Glomerular endothelial cell (primary cell): ENCODE results near the gene RAC2. TPM values are rescaled to one million over a fixed set of nuclear protein-coding genes. Genes with fewer than 3 reads are reported as not detected.
"Not testable (repeated sequence)": the region's sequence is repeated elsewhere in the genome, so short reads cannot be mapped to it uniquely, and the experiment has no call there.

ENCODE experiments used
- DNase-seq: peaks from one replicate; pipeline ENCODE4 v3.0.0-alpha.2; 2011; ENCODE audit warnings: low read depth, low spot score; ENCODE audit errors: extremely low read depth
- total RNA-seq: library from RNA; depleted of rRNA; stranded (reverse); fragments of >200 nt; gene quantifications from 2 replicates; pipeline ENCODE4 v1.2.3, GENCODE V29; 2015

The RAC2 gene
- total RNA-seq, 1 donor from 2014 or later: 126 TPM

DNA sequence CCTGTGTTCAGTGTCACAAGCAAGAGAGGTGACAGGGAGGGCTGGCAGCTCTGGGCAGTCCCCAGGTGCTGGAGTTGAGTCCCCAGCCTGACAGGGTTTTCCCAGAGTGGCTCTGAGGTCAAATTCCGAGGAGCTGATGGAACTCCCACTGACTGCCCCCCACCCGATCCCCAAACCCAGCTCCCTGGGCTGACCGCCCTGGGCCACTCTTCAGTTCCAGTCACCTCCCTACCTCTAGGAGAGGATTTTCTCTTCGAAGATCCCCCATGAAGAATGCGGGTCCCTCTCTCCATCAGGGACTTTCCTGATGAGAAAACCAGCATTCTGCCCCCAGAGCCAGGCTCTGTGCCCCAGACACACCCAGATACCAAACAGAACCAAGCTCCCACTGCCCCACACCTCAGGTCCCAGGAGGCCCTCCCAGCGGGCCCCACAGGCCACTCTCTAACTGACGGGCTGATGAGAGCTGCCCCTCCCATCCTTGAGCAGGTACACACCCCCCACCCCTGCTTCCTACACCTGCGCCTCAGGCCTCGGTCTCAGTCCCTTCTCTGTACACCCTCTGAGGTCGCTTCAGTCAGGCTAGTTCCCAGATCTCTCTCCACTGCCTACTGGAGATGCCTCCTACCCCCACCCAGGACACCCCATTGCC is 12.1 kb upstream of the RAC2 start:
- DNase-seq: no peak

DNA sequence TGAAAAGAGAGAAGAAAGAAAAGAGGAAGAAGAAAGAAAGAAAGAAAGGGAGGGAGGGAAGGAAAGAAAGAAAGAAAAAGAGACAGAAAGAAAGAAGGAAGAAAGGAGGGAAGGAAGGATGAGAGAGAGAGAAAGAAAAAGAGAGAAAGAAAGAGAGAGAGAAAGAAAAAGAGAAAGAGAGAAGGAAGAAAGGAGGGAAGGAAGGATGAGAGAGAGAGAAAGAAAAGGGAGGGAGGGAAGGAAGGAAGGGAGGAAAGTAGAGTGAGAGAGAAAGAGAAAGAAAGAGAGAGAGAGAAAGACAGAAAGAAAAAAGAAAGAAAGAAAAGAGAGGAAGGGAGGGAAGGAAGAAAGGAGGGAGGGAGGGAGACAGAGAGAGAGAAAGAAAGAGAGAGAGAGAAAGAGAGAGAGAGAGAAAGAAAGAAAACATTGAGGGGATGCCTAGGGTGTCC is 11.5 kb upstream of the RAC2 start:
- no peak for DNase-seq

DNA sequence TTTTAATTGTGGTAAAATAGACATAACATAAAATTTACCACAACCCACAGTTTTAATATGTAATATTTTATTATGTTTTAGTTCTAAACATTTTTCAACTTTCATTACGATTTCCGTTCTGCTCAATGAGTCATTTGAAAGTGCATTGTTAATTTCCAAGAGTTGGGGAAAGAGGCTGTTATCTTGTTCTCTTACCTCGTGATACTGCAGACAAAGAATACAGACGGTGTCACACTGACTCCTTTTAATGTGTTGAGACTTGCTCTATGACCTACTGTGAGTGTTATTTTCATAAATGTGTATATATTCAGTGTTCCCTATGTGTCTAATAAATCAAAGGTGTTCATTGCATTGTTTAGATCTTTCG is 10.8 kb upstream of the RAC2 start:
- DNase-seq: peak; percentile 80

- DNase-seq: no peak
These were observed 10.3 kb upstream of the RAC2 start for GRCh38 chr22:37254209-37254866.

DNA sequence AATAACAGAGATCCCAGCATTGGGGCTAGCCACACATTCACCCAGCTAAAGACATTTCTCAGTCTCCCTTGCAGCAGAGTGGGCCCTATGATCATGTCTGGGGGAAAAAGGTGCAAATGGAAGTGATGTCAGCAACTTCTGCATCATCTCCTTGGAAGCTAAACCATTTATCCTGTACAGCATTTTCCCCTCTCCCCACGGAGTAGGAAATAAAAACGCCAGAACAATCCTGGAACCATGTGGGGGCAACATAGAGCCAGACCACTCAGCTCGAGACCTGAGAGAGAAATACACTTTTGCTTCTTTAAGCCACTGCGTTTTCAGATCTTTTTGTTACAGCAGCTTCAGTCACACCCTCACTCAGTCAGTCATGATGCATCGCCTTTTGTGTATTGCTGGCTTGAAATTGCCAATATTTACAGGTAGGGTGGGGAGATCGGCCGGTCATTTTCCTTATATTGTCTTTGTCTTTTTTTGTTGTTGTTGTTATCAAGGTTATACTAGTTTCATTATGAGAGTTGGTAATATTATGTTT is 9.1 kb upstream of the RAC2 start:
- no peak for DNase-seq

- not testable (repeated sequence) for DNase-seq
These were observed 7.8 kb upstream of the RAC2 start for GRCh38 chr22:37251836-37252235.

- no peak for DNase-seq
These were observed 5.9 kb upstream of the RAC2 start for GRCh38 chr22:37249986-37250385.

- no peak for DNase-seq
These were observed 4.2 kb upstream of the RAC2 start for GRCh38 chr22:37248251-37248650.

DNA sequence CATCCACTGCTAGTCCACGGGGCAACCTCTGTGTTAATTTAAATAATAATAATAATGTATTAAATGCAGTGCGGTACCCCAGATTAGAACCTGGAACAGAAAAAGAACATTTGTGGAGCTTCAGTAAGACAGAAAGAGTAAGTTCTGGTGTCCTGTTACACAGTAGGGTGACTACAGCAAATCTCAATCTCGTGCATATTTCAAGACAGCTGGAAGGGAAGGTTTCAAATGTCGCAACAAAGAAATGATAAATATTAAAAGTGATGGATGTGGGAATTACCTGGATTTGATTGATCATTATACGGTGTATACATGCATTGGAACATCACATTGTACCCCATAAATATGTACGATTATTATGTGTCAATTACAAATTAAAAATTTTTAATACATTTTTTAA is 1.7 kb upstream of the RAC2 start:
- DNase-seq: no peak

DNA sequence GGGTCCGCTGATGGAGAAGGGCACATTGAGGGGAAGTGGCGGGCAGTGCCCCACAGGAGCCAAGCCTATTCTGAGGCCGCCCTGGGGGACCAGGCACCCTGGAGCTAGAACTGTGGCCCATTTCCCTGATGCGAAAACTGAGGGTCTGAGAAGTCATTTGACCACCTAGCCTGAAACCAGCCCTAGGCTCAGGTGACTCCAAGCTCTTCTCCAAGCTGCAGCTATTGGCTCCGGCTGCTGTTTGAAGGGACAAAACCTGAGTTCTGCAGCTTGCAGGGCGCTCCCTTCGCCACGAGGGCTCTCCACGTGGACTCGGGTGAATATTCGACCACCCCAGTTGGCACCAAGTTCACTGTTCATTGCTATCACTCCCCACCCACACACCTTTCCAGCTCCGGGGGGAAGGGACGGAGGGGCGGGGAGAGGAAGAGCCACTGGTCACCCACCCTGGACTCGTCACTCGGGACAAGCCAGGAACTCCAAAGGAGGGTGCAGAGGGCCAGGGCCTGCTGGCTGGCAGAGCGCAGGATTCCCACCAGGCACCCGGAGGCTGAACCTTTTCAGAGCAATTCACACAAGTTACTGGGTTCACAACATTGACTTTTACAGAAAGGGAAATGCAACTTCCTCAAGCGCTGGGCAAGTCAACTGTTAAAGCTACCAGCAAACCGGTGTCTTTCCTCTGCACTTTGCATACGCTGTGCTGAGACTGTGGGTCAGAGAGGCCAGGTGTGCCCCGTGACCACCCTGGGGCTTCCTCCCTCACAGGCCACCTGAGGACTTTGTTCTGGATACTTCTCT is 1.1 kb upstream of the RAC2 start:
- no peak for DNase-seq

DNA sequence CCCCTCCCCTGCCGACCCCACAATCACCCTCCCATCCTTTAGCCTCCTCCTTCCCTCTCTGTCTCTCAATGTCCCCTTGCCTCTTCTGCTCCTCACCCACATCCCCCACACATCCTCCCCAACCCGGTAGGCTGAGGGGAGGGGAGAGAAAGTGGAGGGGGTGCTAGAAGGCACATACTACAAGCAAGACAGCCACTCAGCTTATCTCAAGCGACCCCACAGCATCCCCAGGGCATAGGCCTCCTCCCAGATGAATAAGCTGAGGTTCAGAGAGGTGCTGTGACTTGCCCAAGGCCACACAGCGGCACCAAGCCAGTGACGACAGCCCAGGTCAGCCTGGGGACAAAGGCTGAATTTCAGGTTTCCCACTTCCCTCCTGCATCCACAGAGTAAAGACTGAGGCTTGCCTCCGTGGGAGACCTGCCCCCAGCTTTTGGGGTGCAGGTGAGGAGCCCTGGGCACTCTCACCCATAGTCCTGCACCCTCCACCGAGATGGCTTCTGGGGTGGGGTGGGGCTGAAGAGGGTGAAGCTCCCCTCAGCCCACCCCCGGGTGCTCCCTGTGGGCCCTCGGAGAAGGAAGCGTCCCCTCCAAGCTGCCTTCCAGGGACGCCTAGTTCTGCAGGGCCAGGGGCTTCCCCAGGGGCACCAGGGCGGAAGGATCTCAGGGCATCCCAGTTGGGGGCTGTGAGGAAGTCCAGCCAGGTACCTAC is 511 bp downstream of the RAC2 start:
- no peak for DNase-seq

GRCh38 chr22:37242395-37242918 is 1.6 kb downstream of the RAC2 start:
- DNase-seq: no peak

DNA sequence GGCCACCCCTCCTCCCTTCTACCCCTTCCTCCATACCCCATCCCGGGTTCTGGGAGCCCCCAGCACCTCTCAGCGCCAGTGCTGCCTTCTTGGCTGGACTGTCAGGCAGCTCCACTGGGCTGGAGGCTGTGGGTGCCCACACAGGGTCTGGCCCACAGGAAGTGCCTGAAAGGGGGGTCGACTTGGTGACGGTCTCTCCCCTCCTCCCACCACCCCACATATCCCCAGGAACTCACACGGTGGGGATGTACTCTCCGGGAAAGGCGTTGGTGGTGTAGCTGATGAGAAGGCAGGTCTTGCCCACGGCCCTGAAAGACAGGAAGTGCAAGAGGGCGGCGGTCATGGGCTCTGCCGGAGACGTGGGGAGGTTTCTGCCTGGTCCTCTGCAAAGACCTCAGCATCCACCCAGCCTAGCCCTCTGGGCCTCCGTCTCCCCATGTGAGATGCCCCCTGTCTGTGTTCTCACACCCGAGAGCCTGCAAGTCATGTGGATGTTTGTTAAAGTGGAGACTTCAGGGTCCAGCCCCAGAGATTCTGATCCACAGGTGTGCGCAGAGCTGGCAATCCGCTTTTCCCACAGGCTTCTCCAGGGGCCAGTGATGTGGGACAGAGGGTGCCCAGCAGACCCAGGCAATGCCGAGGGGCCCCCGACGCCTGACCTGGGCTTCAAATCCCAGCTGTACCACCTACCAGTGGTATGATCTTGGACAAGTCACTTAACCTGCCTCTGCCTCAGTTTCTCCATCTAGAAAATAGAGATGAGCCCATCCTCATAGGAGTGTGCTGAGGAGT is 2.5 kb downstream of the RAC2 start:
- DNase-seq: no peak

DNA sequence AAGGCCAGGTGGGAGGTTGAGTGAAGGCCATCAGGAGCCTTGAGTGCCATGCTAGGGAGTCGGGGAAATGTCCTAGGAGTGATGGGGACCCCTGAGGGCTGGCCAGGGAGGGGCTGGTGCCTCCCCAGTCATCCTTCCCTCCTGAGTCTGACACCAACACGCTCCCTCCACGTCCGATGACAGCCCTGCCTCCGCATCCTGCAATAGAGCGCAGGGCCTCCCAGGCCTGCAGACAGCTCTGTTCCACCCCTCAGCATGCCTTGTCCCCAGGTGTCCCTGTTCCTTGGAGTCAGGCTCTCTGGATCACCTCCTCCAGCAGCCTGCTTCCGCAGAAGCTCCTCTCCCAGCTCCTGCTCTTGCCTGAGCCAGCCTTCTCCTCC is 3.1 kb downstream of the RAC2 start:
- DNase-seq: no peak

DNA sequence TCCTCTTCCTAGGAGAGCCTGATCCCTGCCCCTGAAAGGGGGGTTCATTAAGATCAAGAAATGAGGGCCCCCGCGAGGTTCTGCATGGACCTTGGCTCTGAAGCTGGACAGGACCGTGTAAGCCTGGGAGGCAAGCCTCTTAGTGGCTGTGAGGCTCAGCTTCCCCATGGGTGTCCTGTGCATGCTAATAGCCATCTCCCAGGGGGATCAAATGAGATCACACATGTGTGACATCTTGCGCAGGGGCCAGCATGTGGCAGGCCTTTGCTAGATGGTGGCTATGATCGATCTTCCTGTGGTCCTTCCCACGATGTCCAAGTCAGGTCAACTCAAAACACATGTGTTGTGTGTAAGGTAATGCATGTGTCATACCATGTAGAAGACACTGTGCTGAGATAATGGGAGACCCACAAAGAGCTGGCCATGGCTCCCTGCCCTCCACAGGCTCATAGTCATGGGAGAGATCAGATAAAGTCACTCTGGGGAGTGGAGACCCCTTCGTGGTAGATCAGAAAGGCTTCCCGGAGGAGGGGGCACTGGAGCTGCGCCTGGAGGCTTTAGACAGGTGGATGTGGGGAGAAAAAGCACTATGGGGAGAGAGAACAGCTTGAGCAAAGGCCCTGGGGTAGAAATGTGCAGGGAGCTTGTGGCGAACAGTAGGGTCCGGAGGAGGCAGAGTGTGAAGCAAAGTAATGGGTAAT is 3.7 kb downstream of the RAC2 start:
- no peak for DNase-seq

DNA sequence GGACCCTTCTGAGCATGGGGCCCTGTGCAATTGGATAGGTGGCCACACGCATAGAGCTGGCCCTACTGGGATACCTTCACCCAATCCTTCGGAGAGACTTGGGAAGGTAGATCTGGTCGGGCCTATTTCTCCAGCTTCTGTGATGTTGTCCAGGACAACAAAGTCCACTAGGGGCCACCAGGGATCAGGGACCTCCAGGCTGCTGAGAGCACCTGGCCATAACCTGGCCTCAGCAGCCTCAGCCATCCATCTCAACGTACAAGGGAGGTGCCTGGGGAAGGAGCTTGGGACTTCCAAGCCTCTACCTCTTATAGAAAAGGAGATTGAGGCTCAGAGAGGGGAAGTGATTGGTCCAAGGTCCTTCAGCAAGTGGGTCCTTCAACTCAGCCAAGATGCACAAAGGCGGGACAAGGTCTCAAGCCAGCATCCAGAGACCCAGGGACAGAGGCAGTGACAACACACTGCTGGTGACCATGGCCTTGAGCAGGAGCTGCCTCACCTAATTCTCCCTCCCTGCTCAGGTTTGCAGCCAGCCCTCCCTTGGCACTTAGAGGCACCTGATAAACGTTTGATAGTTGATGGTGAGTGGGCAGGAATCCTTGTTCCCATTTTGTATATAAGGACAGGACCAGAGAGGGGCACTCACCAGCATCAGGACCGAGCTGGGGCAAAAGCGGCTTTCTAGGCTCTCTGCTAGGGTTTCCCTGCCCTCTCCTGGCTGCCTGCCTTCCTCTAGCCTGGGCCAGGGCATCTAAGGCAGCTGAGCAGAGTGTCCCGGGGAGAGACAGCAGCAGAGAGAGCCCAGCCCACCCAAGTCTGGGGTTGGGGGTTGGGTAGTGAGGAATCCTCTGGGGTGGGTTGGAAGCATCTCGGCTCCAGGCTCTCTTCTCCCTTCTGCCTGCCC is 4.5 kb downstream of the RAC2 start:
- no peak for DNase-seq

GRCh38 chr22:37237371-37238268 is 6.4 kb downstream of the RAC2 start:
- no peak for DNase-seq
